ENCODE data around the gene DEK.

DNA sequence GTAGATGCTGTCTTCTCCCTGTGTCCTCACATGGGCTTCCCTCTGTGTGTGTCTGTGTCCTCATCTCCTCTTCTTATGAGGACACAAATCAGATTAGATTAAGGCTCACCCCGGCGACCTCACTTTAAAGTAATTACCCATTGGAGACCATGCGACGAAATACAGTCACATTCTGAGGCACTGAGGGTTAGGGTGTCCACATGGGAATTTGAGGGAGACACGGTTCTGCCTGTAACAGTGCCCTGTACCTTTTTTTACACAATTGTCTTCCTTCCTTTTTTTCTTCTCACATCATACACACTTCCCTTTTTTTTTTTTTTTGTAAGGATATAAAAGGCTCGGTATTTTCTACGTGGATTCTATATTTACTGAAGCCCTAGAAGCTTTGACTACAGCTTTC is 48.9 kb downstream of the DEK start:
- TF ChIP-seq, protein P1, sequence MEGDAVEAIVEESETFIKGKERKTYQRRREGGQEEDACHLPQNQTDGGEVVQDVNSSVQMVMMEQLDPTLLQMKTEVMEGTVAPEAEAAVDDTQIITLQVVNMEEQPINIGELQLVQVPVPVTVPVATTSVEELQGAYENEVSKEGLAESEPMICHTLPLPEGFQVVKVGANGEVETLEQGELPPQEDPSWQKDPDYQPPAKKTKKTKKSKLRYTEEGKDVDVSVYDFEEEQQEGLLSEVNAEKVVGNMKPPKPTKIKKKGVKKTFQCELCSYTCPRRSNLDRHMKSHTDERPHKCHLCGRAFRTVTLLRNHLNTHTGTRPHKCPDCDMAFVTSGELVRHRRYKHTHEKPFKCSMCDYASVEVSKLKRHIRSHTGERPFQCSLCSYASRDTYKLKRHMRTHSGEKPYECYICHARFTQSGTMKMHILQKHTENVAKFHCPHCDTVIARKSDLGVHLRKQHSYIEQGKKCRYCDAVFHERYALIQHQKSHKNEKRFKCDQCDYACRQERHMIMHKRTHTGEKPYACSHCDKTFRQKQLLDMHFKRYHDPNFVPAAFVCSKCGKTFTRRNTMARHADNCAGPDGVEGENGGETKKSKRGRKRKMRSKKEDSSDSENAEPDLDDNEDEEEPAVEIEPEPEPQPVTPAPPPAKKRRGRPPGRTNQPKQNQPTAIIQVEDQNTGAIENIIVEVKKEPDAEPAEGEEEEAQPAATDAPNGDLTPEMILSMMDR (IDR thresholded peaks at IDR 0.05) = no peak
- no peak for TF ChIP-seq POLR2A (IDR thresholded peaks at IDR 0.05)
